BJ (cell line): ENCODE results near the gene RTBDN. TPM values are rescaled to one million over a fixed set of nuclear protein-coding genes. Genes with fewer than 3 reads are reported as not detected.

ENCODE experiments used
- CTCF ChIA-PET: fragments of 350-600 bp; formaldehyde crosslinking; extraction: SDS; loops from one replicate; lab custom pipeline; 2021; ENCODE audit warnings: antibody characterized with exemption, inconsistent platforms; lab: Yijun Ruan, JAX
- POLR2A ChIA-PET: fragments of 300-600 bp; sonication (Branson Sonifier 250); formaldehyde crosslinking; extraction: SDS; loops from one replicate; lab custom pipeline; 2021; ENCODE audit warnings: antibody characterized with exemption; lab: Charles Lee
- DNase-seq: peaks from one replicate; pipeline ENCODE4 v3.0.0-alpha.2; 2011; ENCODE audit warnings: low read depth
- H3K27me3 ChIP-seq: 2 replicates; pipeline ENCODE4 v1.6.0; 2011; ENCODE audit warnings: low read length; ENCODE audit not compliant: control insufficient read depth, insufficient read depth
- H3K36me3 ChIP-seq: 2 replicates; pipeline ENCODE4 v1.5.1; 2011; ENCODE audit warnings: low read length; ENCODE audit not compliant: control insufficient read depth, insufficient read depth
- H3K4me3 ChIP-seq: 2 replicates; pipeline ENCODE4 v1.5.1; 2011; ENCODE audit warnings: low read depth, mild to moderate bottlenecking, control low read depth, low read length
- polyA plus RNA-seq: library from polyadenylated mRNA; depleted of rRNA; stranded (reverse); fragments of >200 nt; gene quantifications from 2 replicates; pipeline ENCODE4 v1.2.3, GENCODE V29; 2011
- TF ChIP-seq, protein P1 (sequence below): IDR thresholded peaks from 2 replicates; pipeline ENCODE4 v1.5.1; 2011; ENCODE audit warnings: low read depth, mild to moderate bottlenecking, control low read depth, inconsistent platforms, low read length, moderate library complexity; ENCODE audit not compliant: insufficient read depth

The RTBDN gene
- polyA plus RNA-seq, 1 experiment: 0.31 TPM

- TF ChIP-seq, protein P1, sequence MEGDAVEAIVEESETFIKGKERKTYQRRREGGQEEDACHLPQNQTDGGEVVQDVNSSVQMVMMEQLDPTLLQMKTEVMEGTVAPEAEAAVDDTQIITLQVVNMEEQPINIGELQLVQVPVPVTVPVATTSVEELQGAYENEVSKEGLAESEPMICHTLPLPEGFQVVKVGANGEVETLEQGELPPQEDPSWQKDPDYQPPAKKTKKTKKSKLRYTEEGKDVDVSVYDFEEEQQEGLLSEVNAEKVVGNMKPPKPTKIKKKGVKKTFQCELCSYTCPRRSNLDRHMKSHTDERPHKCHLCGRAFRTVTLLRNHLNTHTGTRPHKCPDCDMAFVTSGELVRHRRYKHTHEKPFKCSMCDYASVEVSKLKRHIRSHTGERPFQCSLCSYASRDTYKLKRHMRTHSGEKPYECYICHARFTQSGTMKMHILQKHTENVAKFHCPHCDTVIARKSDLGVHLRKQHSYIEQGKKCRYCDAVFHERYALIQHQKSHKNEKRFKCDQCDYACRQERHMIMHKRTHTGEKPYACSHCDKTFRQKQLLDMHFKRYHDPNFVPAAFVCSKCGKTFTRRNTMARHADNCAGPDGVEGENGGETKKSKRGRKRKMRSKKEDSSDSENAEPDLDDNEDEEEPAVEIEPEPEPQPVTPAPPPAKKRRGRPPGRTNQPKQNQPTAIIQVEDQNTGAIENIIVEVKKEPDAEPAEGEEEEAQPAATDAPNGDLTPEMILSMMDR: no peak
- no peaks in the 10 kb centered on the region for H3K36me3 ChIP-seq
- no peak overlapping the region for H3K4me3 ChIP-seq
- ChIA-PET POLR2A (interaction anchor here (0.6 to 0.7 kb wide), 2 partner anchors 10 to 321 kb away, joined by 11 read pairs; partner anchors contain the start of gene ZNF564), CTCF (interaction anchor here (1.0 to 2.9 kb wide), 3 partner anchors 24 to 111 kb away, joined by 3 to 12 read pairs (median 4); no protein-coding TSS in a partner anchor)
- H3K27me3 ChIP-seq: no peaks in the 10 kb centered on the region
- no peak for DNase-seq
Measured at GRCh38 chr19:12871681-12872080, 37.3 kb upstream of the RTBDN start.

DNA sequence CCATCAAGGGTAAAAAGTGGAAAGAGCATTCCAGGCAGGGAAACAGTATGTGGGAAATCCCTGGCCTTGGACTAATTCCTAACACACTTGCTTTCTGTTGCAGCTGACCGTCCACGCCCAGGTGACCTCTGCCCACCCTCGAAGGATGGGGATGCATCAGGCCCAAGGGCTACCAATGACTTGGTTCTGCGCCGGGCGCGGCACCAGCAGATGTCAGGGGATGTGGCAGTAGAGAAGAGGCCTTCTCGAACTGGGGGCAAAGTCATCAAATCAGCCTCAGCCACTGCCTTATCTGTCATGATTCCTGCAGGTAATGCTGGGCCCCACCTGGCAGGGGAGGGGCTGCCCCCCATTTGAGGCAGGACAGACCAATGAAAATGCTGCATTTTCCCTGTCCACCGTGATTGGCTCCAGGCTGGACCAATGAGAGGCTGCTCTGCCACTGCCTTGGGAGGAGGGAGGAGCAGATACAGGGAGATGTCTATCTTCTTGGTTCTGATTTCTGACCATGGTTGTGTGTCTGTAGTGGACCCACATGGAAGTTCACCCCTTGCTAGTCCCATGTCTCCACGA, 34.2 kb upstream of the RTBDN start:
- ChIA-PET CTCF (no interaction called here), POLR2A (no interaction called here)
- no peak for DNase-seq

GRCh38 chr19:12867120-12868099, 33.0 kb upstream of the RTBDN start:
- CTCF ChIA-PET: interaction anchor here (1.1 kb wide), 1 partner anchor 20 kb away, joined by 5 read pairs; no protein-coding TSS in a partner anchor
- TF ChIP-seq, protein P1: no peak
- Histone ChIP-seq H3K4me3 (peak overlapping the region; percentile 38), H3K36me3 (no peaks in the 10 kb centered on the region), H3K27me3 (0 out of 2 replicates have a peak, but pooled peaks cover 1% of the 10 kb centered on the region)
- POLR2A ChIA-PET: no interaction called here
- no peak for DNase-seq

More for the DNA sequence above, 34.2 kb upstream of the RTBDN start:
- H3K27me3 ChIP-seq: no peaks in the 10 kb centered on the region
- H3K36me3 ChIP-seq: no peaks in the 10 kb centered on the region
- TF ChIP-seq, protein P1: no peak
- no peak overlapping the region for H3K4me3 ChIP-seq

DNA sequence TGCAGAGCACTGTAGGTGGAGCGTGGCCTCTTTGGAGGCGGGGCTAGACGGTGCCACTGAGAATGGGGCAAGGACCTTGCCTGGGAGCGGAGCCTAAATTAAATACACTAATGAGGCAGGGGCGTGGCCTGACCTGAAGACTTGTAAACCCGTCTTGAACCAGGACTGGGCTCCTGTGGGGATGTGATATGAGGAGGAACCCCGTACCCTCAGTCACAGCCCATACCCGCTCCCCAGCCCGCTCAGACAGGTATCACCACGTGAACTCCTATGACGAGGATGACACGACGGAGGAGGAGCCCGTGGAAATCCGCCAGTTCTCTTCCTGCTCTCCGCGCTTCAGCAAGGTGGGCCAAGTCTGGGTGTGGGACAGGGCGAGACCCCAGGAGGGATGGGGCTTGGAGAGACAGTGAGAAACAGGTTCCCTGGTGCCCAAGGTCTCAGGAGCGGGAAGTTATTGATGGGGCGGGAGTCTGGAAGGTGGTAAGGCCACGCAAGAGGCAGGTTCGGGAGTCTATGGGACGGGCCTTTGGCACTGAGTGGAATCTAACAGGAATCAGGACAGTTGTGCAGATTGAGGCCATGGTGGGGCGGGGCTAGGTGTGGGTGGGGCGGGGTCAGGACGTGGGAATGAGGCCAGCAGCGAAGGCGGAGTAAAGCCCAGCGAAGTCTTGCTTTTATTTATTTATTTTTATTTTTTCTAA, 32.2 kb upstream of the RTBDN start:
- POLR2A ChIA-PET: no interaction called here
- CTCF ChIA-PET: interaction anchor here (1.1 to 1.7 kb wide), 2 partner anchors 19 kb away, joined by 5 to 6 read pairs; no protein-coding TSS in a partner anchor
- TF ChIP-seq, protein P1: no peak
- Histone ChIP-seq H3K36me3 (no peaks in the 10 kb centered on the region), H3K27me3 (0 out of 2 replicates have a peak, but pooled peaks cover 1% of the 10 kb centered on the region), H3K4me3 (no peak overlapping the region)
- no peak for DNase-seq
